Hematopoietic multipotent progenitor cell treated with erythropoietin and hydrocortisone succinate and interleukin-3 and kit ligand, for 4 days (in vitro differentiated cells): ENCODE measurements around the gene NACC2.
A peak's percentile ranks its signal among the peaks of the same experiment; 100 is the strongest.
"Not testable (repeated sequence)": the region's sequence is repeated elsewhere in the genome, so short reads cannot be mapped to it uniquely, and the experiment has no call there.

Experiments
- DNase-seq: peaks from one replicate; pipeline ENCODE4 v3.0.0-alpha.2; 2015

Gene NACC2

GRCh38 chr9:135973277-135974219 lies 121.5 kb downstream of the NACC2 start:
- peak; percentile 70 for DNase-seq

- DNase-seq: no peak
These were observed 123.2 kb downstream of the NACC2 start for GRCh38 chr9:135971892-135972291.

- no peak for DNase-seq
These were observed 123.8 kb downstream of the NACC2 start for GRCh38 chr9:135971111-135971766.

- DNase-seq: no peak
These were observed 124.8 kb downstream of the NACC2 start for GRCh38 chr9:135970128-135970815.

GRCh38 chr9:135969064-135969683 lies 125.9 kb downstream of the NACC2 start:
- peak; percentile 70 for DNase-seq

GRCh38 chr9:135968601-135969000 lies 126.5 kb downstream of the NACC2 start:
- DNase-seq: no peak

GRCh38 chr9:135968083-135968476 lies 127.0 kb downstream of the NACC2 start:
- DNase-seq: peak; percentile 28

- DNase-seq: not testable (repeated sequence)
These were observed 128.2 kb downstream of the NACC2 start for GRCh38 chr9:135966916-135967260.

GRCh38 chr9:135965124-135965756 lies 129.8 kb downstream of the NACC2 start:
- DNase-seq: no peak

GRCh38 chr9:135963938-135964337 lies 131.2 kb downstream of the NACC2 start:
- no peak for DNase-seq

GRCh38 chr9:135963338-135963737 lies 131.8 kb downstream of the NACC2 start:
- no peak for DNase-seq

- DNase-seq: peak; percentile 57
These were observed 132.3 kb downstream of the NACC2 start for GRCh38 chr9:135962696-135963307.

GRCh38 chr9:135961811-135962695 lies 133.0 kb downstream of the NACC2 start:
- DNase-seq: peak; percentile 58

GRCh38 chr9:135961277-135961715 lies 133.8 kb downstream of the NACC2 start, which contains the start of gene UBAC1:
UBAC1 (minus strand) TSS chr9:135961373; CDS start chr9:135961162, 211 bp downstream.
- DNase-seq: peak; percentile 98

- peak; percentile 49 for DNase-seq
These were observed 134.4 kb downstream of the NACC2 start for GRCh38 chr9:135960411-135961276.

- peak; percentile 41 for DNase-seq
These were observed 135.3 kb downstream of the NACC2 start for GRCh38 chr9:135959814-135960213.

- DNase-seq: peak; percentile 38
These were observed 136.6 kb downstream of the NACC2 start for GRCh38 chr9:135958485-135958884.

GRCh38 chr9:135957431-135957830 lies 137.7 kb downstream of the NACC2 start:
- no peak for DNase-seq

- no peak for DNase-seq
These were observed 138.3 kb downstream of the NACC2 start for GRCh38 chr9:135956802-135957174.
